ENCODE data around the gene FNDC3A.
"Not testable (repeated sequence)": the region's sequence is repeated elsewhere in the genome, so short reads cannot be mapped to it uniquely, and the experiment has no call there.

Gene FNDC3A

GRCh38 chr13:49093376-49093775 is 117.7 kb downstream of the FNDC3A start:
- DNase-seq: no peak

GRCh38 chr13:49097374-49097773 is 121.7 kb downstream of the FNDC3A start:
- DNase-seq: peak; percentile 91

- peak; percentile 98 for DNase-seq
These were observed 122.5 kb downstream of the FNDC3A start for GRCh38 chr13:49098198-49098597.

- DNase-seq: peak; percentile 51
These were observed 123.2 kb downstream of the FNDC3A start for GRCh38 chr13:49098771-49099512.

GRCh38 chr13:49099513-49099877 is 123.8 kb downstream of the FNDC3A start:
- no peak for DNase-seq

- DNase-seq: no peak
These were observed 125.2 kb downstream of the FNDC3A start for GRCh38 chr13:49100637-49101570.

- no peak for DNase-seq
These were observed 132.5 kb downstream of the FNDC3A start for GRCh38 chr13:49108196-49108595.

GRCh38 chr13:49110122-49110912 is 134.6 kb downstream of the FNDC3A start:
- DNase-seq: peak; percentile 81

GRCh38 chr13:49110913-49111170 is 135.1 kb downstream of the FNDC3A start:
- DNase-seq: no peak

GRCh38 chr13:49112782-49113525 is 137.2 kb downstream of the FNDC3A start:
- DNase-seq: no peak

- peak; percentile 79 for DNase-seq
These were observed 138.0 kb downstream of the FNDC3A start for GRCh38 chr13:49113526-49114286.

GRCh38 chr13:49116873-49117272 is 141.2 kb downstream of the FNDC3A start:
- no peak for DNase-seq

GRCh38 chr13:49118455-49118854 is 142.7 kb downstream of the FNDC3A start:
- DNase-seq: not testable (repeated sequence)

GRCh38 chr13:49124693-49125304 is 149.1 kb downstream of the FNDC3A start:
- no peak for DNase-seq

- DNase-seq: no peak
These were observed 150.3 kb downstream of the FNDC3A start for GRCh38 chr13:49125964-49126524.

GRCh38 chr13:49132479-49133002 is 156.8 kb downstream of the FNDC3A start:
- no peak for DNase-seq

- DNase-seq: no peak
These were observed 158.6 kb downstream of the FNDC3A start for GRCh38 chr13:49134305-49134704.

GRCh38 chr13:49137138-49137643 is 161.5 kb downstream of the FNDC3A start:
- not testable (repeated sequence) for DNase-seq

- DNase-seq: no peak
These were observed 165.3 kb downstream of the FNDC3A start for GRCh38 chr13:49140910-49141611.

- peak; percentile 74 for DNase-seq
These were observed 171.2 kb downstream of the FNDC3A start for GRCh38 chr13:49146950-49147355.

Data from HCEC 1CT (cell line).